CD14-positive monocyte (primary cell): ENCODE measurements around the gene CENPQ. TPM values are rescaled to one million over a fixed set of nuclear protein-coding genes. Genes with fewer than 3 reads are reported as not detected.

Experiments used
- DNase-seq, 3 donors: peaks; one replicate each; pipeline ENCODE4 v3.0.0-alpha.2; 2011 to 2022
- H2AFZ ChIP-seq: 2 replicates; pipeline ENCODE4 v1.6.0; 2012; ENCODE audit warnings: mild to moderate bottlenecking, low read depth, low read length, inconsistent platforms; ENCODE audit not compliant: insufficient read depth, poor library complexity, severe bottlenecking
- H3K27ac ChIP-seq, 2 donors: 1 replicate in 1 of 2; 2 replicates in 1 of 2; pipeline ENCODE4 v1.5.1; 2012 to 2013; ENCODE audit warnings: low read length in 2 of 2, control low read depth in 1 of 2, inconsistent platforms in 1 of 2, low read depth in 1 of 2, mild to moderate bottlenecking in 1 of 2
- H3K27me3 ChIP-seq, 2 donors: one replicate each; pipeline versions ENCODE4 v1.6.0 to v1.6.1; 2011 to 2013; ENCODE audit warnings: low read length in 2 of 2; ENCODE audit not compliant: control insufficient read depth in 2 of 2, insufficient read depth in 2 of 2
- H3K36me3 ChIP-seq, 2 donors: replicated peaks in 1 of 2; 1 replicate in 1 of 2; 2 replicates in 1 of 2; pipeline versions ENCODE4 v1.5.1 to v1.6.1; 2012 to 2013; ENCODE audit warnings: low read length in 2 of 2, control low read depth in 1 of 2, inconsistent platforms in 1 of 2, mild to moderate bottlenecking in 1 of 2; ENCODE audit not compliant: insufficient read depth in 2 of 2, control insufficient read depth in 1 of 2
- H3K4me1 ChIP-seq, 2 donors: 1 replicate in 1 of 2; 2 replicates in 1 of 2; pipeline versions ENCODE4 v1.5.1 to v1.6.1; 2012 to 2013; ENCODE audit warnings: low read length in 2 of 2, control low read depth in 1 of 2, inconsistent platforms in 1 of 2, mild to moderate bottlenecking in 1 of 2, moderate library complexity in 1 of 2; ENCODE audit not compliant: insufficient read depth in 2 of 2, control insufficient read depth in 1 of 2
- H3K4me2 ChIP-seq: replicated peaks from 2 replicates; pipeline ENCODE3; 2012; ENCODE audit warnings: low read length, moderate library complexity, mild to moderate bottlenecking; ENCODE audit not compliant: poor library complexity, severe bottlenecking; ENCODE audit errors: extremely low read depth
- H3K4me3 ChIP-seq, 3 experiments: fragments of 200-600 bp in 1 of 3; sonication (generic) in 1 of 3; replicated peaks in 1 of 3; 1 replicate in 2 of 3; 2 replicates in 1 of 3; pipeline ENCODE4 v1.5.1; 2011 to 2013; ENCODE audit warnings: low read length in 3 of 3, mild to moderate bottlenecking in 3 of 3, control low read depth in 2 of 3, low read depth in 2 of 3, inconsistent platforms in 1 of 3, moderate library complexity in 1 of 3
- H3K79me2 ChIP-seq: 2 replicates; pipeline ENCODE4 v1.6.0; 2012; ENCODE audit warnings: mild to moderate bottlenecking, control low read depth, inconsistent platforms, low read length, moderate library complexity; ENCODE audit not compliant: insufficient read depth
- H3K9ac ChIP-seq: 2 replicates; pipeline ENCODE4 v1.6.0; 2017; ENCODE audit warnings: low read length, mild to moderate bottlenecking; ENCODE audit not compliant: insufficient read depth, poor library complexity, severe bottlenecking
- H3K9me3 ChIP-seq, 2 donors: replicated peaks in 1 of 2; 1 replicate in 1 of 2; 2 replicates in 1 of 2; pipeline versions ENCODE4 v1.5.1 to v1.6.1; 2012 to 2013; ENCODE audit warnings: low read length in 2 of 2, control low read depth in 1 of 2; ENCODE audit not compliant: control insufficient read depth in 1 of 2, insufficient read depth in 1 of 2
- H4K20me1 ChIP-seq: 2 replicates; pipeline ENCODE4 v1.6.0; 2012; ENCODE audit warnings: mild to moderate bottlenecking, low read length, control low read depth, moderate library complexity; ENCODE audit not compliant: insufficient read depth
- H3K27ac Mint-ChIP-seq, 7 donors: one replicate each; pipeline ENCODE4 v1.8.0; 2020; ENCODE audit warnings: mild to moderate bottlenecking in 7 of 7, mixed read lengths in 7 of 7, moderate library complexity in 6 of 7, inconsistent platforms in 2 of 7
- H3K27me3 Mint-ChIP-seq, 3 donors: one replicate each; pipeline ENCODE4 v1.8.0; 2021 to 2022; ENCODE audit warnings: low read depth in 3 of 3, mild to moderate bottlenecking in 3 of 3, mixed read lengths in 3 of 3, moderate library complexity in 3 of 3, inconsistent platforms in 1 of 3
- H3K36me3 Mint-ChIP-seq, 2 donors: one replicate each; pipeline ENCODE4 v1.8.0; 2020; ENCODE audit warnings: mixed read lengths in 2 of 2, inconsistent platforms in 1 of 2, mild to moderate bottlenecking in 1 of 2
- H3K4me1 Mint-ChIP-seq: one replicate; pipeline ENCODE4 v1.8.0; 2020; ENCODE audit warnings: mild to moderate bottlenecking, mixed read lengths
- H3K4me3 Mint-ChIP-seq, 2 donors: one replicate each; pipeline ENCODE4 v1.8.0; 2020; ENCODE audit warnings: mild to moderate bottlenecking in 2 of 2, mixed read lengths in 2 of 2, moderate library complexity in 1 of 2
- H3K9me3 Mint-ChIP-seq, 7 donors: one replicate each; pipeline ENCODE4 v1.8.0; 2020 to 2022; ENCODE audit warnings: mixed read lengths in 7 of 7, mild to moderate bottlenecking in 6 of 7, moderate library complexity in 6 of 7, inconsistent platforms in 2 of 7
- CTCF ChIP-seq: fragments of 200-600 bp; IDR thresholded peaks from one replicate; pipeline ENCODE4 v1.8.0; 2022; ENCODE audit warnings: antibody characterized with exemption, mild to moderate bottlenecking
- WGBS: methylation state at CpG from one replicate; pipeline ENCODE4 v1.1.5; 2013; ENCODE audit warnings: missing lambda C conversion rate; ENCODE audit not compliant: insufficient coverage; 5-methylcytosine and 5-hydroxymethylcytosine counted together
- intact Hi-C, 2 donors: fragments of 100-400 bp; cut with micrococcal nuclease; formaldehyde crosslinking; loops; one replicate each; pipeline versions ENCODE4 v1.15.0 to v1.15.1; 2023
- polyA plus RNA-seq, 3 donors: library from polyadenylated mRNA; depleted of rRNA in 1 of 3; unstranded in 2 of 3; stranded (reverse) in 1 of 3; fragments of 300-500 nt in 2 of 3; fragments of >200 nt in 1 of 3; fragmentation: Illumina TruSeq in 2 of 3; gene quantifications; 1 replicate in 2 of 3; 2 replicates in 1 of 3; pipeline ENCODE4 v1.2.3, GENCODE V29; 2012 to 2021

Gene CENPQ
- polyA plus RNA-seq, 3 donors = 0.87 to 3.3 (median 3.0) TPM

- Histone ChIP-seq H3K4me2 (no peak overlapping the region), H2AFZ (no peak overlapping the region), H3K27ac (no peak overlapping the region), H3K9me3 (no peaks in the 10 kb centered on the region), H3K79me2 (no peaks in the 10 kb centered on the region), H3K4me3 (no peak overlapping the region), H3K4me1 (no peaks in the 10 kb centered on the region), H3K36me3 (no peaks in the 10 kb centered on the region), H3K9ac (no peak overlapping the region), H4K20me1 (no peaks in the 10 kb centered on the region), H3K27me3 (no peaks in the 10 kb centered on the region)
- 79% methylated on average over 11 of the region's 12 CpGs for WGBS
- intact Hi-C loops = no loop called here
- TF ChIP-seq CTCF = no peak
- no peak overlapping the region for H3K27ac Mint-ChIP-seq
- H3K4me1 Mint-ChIP-seq = no peaks in the 10 kb centered on the region
- no peaks in the 10 kb centered on the region for H3K9me3 Mint-ChIP-seq
- H3K4me3 Mint-ChIP-seq = no peak overlapping the region
- peaks cover 0 to 2% (median 1%) of the 10 kb centered on the region in 3 donors for H3K27me3 Mint-ChIP-seq
- DNase-seq = no peak
- H3K36me3 Mint-ChIP-seq = no peaks in the 10 kb centered on the region
Observed at GRCh38 chr6:49526598-49526997, 63.4 kb downstream of the CENPQ start.

- Histone ChIP-seq H3K27ac (no peak overlapping the region), H2AFZ (no peak overlapping the region), H3K4me2 (no peak overlapping the region), H3K79me2 (no peaks in the 10 kb centered on the region), H3K9ac (no peak overlapping the region), H4K20me1 (no peaks in the 10 kb centered on the region), H3K4me3 (no peak overlapping the region), H3K27me3 (no peaks in the 10 kb centered on the region), H3K36me3 (no peaks in the 10 kb centered on the region), H3K4me1 (no peaks in the 10 kb centered on the region), H3K9me3 (no peaks in the 10 kb centered on the region)
- no peak overlapping the region for H3K27ac Mint-ChIP-seq
- no peak overlapping the region for H3K4me3 Mint-ChIP-seq
- H3K4me1 Mint-ChIP-seq = peaks cover 2% of the 10 kb centered on the region
- WGBS = no CpG with 5 or more reads among the region's 1 CpG
- intact Hi-C loops = no loop called here
- H3K36me3 Mint-ChIP-seq = no peaks in the 10 kb centered on the region
- H3K9me3 Mint-ChIP-seq = no peaks in the 10 kb centered on the region
- peaks cover 1 to 2% (median 2%) of the 10 kb centered on the region in 3 donors for H3K27me3 Mint-ChIP-seq
- no peak for TF ChIP-seq CTCF
- DNase-seq = no peak
Observed at GRCh38 chr6:49527320-49527719, 64.2 kb downstream of the CENPQ start.
